EL (cell line): Measurements from ENCODE around the gene PTGIR.
A peak's percentile ranks its signal among the peaks of the same experiment; 100 is the strongest.

Experiments used
- DNase-seq: peaks from one replicate; pipeline ENCODE4 v3.0.0-alpha.2; 2016

PTGIR gene

GRCh38 chr19:46598372-46598917, 26.4 kb downstream of the PTGIR start:
- DNase-seq, result no peak

GRCh38 chr19:46596008-46596407, 28.9 kb downstream of the PTGIR start:
- no peak for DNase-seq

- DNase-seq, result no peak
These were observed 33.0 kb downstream of the PTGIR start for GRCh38 chr19:46591870-46592269.

- no peak for DNase-seq
These were observed 33.6 kb downstream of the PTGIR start for GRCh38 chr19:46591254-46591653.

GRCh38 chr19:46587861-46588260, 37.0 kb downstream of the PTGIR start:
- no peak for DNase-seq

- DNase-seq, result no peak
These were observed 38.6 kb downstream of the PTGIR start for GRCh38 chr19:46586294-46586693.

GRCh38 chr19:46585539-46585938, 39.4 kb downstream of the PTGIR start:
- DNase-seq, result no peak

GRCh38 chr19:46580247-46580646, 44.6 kb downstream of the PTGIR start:
- no peak for DNase-seq

GRCh38 chr19:46579361-46579879, 45.5 kb downstream of the PTGIR start:
- peak; percentile 13 for DNase-seq

- DNase-seq, result no peak
These were observed 46.4 kb downstream of the PTGIR start for GRCh38 chr19:46578450-46578849.

- no peak for DNase-seq
These were observed 50.4 kb downstream of the PTGIR start for GRCh38 chr19:46574533-46574932.

- DNase-seq, result no peak
These were observed 51.0 kb downstream of the PTGIR start for GRCh38 chr19:46573679-46574498.

GRCh38 chr19:46571495-46571894, 53.4 kb downstream of the PTGIR start:
- no peak for DNase-seq
